HL-60 (cell line): ENCODE data around the gene TMEM239.

Source experiments
- GABPA ChIP-seq: IDR thresholded peaks from 2 replicates; pipeline ENCODE4 v1.6.1; 2012; ENCODE audit warnings: low read depth
- POLR2AphosphoS5 ChIP-seq: IDR thresholded peaks from 2 replicates; pipeline ENCODE4 v1.6.1; 2012; ENCODE audit warnings: low read depth
- SPI1 ChIP-seq: IDR thresholded peaks from 2 replicates; pipeline ENCODE4 v1.6.1; 2012; ENCODE audit warnings: low read depth, mild to moderate bottlenecking, borderline replicate concordance
- TF ChIP-seq, protein P1 (sequence below): IDR thresholded peaks from one replicate; pipeline ENCODE4 v1.5.1; 2011; ENCODE audit warnings: low read length, control low read depth, inconsistent platforms; ENCODE audit not compliant: insufficient read depth
- TF ChIP-seq, protein P2 (sequence below): IDR thresholded peaks from 2 replicates; pipeline ENCODE4 v1.6.1; 2012; ENCODE audit warnings: low read depth; ENCODE audit not compliant: insufficient replicate concordance

DNA sequence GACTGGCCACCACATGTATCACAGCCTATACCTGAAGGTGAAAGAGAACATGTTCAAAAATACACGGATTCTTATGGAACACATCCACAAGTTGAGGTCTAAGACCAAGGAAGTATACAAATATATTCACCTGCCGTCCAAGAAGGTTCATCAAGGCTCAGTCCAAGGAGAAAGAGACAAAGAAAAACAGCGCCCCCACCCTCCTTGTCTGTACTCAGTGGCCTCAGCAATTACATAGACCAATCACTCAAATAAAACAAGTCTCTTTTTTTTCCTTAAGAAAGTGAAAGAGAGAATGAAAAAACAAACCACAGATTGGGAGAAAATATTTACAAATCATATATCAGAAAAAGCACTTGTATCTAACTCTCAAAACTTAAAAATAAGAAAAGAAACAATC lies 35.2 kb upstream of the TMEM239 start:
- TF ChIP-seq, protein P1, sequence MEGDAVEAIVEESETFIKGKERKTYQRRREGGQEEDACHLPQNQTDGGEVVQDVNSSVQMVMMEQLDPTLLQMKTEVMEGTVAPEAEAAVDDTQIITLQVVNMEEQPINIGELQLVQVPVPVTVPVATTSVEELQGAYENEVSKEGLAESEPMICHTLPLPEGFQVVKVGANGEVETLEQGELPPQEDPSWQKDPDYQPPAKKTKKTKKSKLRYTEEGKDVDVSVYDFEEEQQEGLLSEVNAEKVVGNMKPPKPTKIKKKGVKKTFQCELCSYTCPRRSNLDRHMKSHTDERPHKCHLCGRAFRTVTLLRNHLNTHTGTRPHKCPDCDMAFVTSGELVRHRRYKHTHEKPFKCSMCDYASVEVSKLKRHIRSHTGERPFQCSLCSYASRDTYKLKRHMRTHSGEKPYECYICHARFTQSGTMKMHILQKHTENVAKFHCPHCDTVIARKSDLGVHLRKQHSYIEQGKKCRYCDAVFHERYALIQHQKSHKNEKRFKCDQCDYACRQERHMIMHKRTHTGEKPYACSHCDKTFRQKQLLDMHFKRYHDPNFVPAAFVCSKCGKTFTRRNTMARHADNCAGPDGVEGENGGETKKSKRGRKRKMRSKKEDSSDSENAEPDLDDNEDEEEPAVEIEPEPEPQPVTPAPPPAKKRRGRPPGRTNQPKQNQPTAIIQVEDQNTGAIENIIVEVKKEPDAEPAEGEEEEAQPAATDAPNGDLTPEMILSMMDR = no peak
- TF ChIP-seq GABPA = no peak
- no peak for TF ChIP-seq SPI1
- TF ChIP-seq, protein P2, sequence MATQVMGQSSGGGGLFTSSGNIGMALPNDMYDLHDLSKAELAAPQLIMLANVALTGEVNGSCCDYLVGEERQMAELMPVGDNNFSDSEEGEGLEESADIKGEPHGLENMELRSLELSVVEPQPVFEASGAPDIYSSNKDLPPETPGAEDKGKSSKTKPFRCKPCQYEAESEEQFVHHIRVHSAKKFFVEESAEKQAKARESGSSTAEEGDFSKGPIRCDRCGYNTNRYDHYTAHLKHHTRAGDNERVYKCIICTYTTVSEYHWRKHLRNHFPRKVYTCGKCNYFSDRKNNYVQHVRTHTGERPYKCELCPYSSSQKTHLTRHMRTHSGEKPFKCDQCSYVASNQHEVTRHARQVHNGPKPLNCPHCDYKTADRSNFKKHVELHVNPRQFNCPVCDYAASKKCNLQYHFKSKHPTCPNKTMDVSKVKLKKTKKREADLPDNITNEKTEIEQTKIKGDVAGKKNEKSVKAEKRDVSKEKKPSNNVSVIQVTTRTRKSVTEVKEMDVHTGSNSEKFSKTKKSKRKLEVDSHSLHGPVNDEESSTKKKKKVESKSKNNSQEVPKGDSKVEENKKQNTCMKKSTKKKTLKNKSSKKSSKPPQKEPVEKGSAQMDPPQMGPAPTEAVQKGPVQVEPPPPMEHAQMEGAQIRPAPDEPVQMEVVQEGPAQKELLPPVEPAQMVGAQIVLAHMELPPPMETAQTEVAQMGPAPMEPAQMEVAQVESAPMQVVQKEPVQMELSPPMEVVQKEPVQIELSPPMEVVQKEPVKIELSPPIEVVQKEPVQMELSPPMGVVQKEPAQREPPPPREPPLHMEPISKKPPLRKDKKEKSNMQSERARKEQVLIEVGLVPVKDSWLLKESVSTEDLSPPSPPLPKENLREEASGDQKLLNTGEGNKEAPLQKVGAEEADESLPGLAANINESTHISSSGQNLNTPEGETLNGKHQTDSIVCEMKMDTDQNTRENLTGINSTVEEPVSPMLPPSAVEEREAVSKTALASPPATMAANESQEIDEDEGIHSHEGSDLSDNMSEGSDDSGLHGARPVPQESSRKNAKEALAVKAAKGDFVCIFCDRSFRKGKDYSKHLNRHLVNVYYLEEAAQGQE = no peak
- TF ChIP-seq POLR2AphosphoS5 = no peak
